Measurements from ENCODE around the gene DPM2.

Gene DPM2

GRCh38 chr9:127915801-127916719 lies 21.6 kb downstream of the DPM2 start:
- no peak for TF ChIP-seq CTCF (IDR thresholded peaks at IDR 0.05; ENCODE audit: low read depth, low read length, missing control alignments)
- no peak for DNase-seq (ENCODE audit: extremely low read depth, low read depth)
- H3K4me3 ChIP-seq (replicated peaks; ENCODE audit: low read depth, low read length): peak overlapping the region; percentile 90

- H3K4me3 ChIP-seq (replicated peaks; ENCODE audit: low read depth, low read length): peak overlapping the region; percentile 90
- no peak for TF ChIP-seq CTCF (IDR thresholded peaks at IDR 0.05; ENCODE audit: low read depth, low read length, missing control alignments)
- no peak for DNase-seq (ENCODE audit: extremely low read depth, low read depth)
These were observed 22.3 kb downstream of the DPM2 start for GRCh38 chr9:127915325-127915752.

DNA sequence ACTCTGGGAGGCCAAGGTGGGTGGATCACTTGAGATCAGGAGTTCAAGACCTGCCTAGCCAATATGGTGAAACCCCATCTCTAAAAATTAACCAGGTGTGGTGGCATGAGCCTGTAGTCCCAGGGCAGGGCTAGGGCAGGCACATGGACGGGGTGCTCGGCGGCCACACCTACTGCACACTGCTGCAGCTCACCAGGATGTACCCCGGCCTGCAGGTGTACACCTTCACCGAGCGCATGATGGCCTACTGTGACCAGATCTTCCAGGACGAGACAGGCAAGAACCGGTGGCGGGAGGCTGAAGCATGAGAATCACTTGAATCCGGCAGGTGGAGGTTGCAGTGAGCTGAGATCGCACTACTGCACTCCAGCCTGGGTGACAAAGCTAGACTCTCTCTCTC lies 24.0 kb downstream of the DPM2 start:
- no peak for DNase-seq (ENCODE audit: extremely low read depth, low read depth)
- TF ChIP-seq CTCF (IDR thresholded peaks at IDR 0.05; ENCODE audit: low read depth, low read length, missing control alignments): no peak
- H3K4me3 ChIP-seq (replicated peaks; ENCODE audit: low read depth, low read length): no peak overlapping the region

DNA sequence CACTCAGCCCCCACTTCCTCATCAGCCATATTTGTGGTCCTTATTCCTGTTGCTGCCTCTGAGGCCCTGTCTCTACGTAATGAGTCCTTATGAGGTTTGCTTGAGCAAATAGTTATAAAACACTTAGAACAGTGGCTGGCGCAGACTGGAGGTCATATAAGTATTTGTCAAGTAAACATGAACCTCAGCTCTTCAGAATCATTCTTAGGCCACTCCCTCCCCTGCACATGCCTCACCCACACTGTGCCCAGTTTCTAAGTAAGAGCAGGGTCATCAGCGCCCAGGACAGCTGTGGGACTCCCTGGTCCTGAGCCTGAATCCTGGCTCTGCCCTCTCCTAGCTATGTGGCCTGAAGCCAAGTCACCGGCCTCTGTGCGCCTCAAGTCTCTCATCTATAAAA lies 24.8 kb downstream of the DPM2 start:
- DNase-seq (ENCODE audit: extremely low read depth, low read depth): no peak
- no peak for TF ChIP-seq CTCF (IDR thresholded peaks at IDR 0.05; ENCODE audit: low read depth, low read length, missing control alignments)
- no peak overlapping the region for H3K4me3 ChIP-seq (replicated peaks; ENCODE audit: low read depth, low read length)

GRCh38 chr9:127912296-127912695 lies 25.4 kb downstream of the DPM2 start:
- DNase-seq (ENCODE audit: extremely low read depth, low read depth): no peak
- no peak for TF ChIP-seq CTCF (IDR thresholded peaks at IDR 0.05; ENCODE audit: low read depth, low read length, missing control alignments)
- no peak overlapping the region for H3K4me3 ChIP-seq (replicated peaks; ENCODE audit: low read depth, low read length)

- H3K4me3 ChIP-seq (replicated peaks; ENCODE audit: low read depth, low read length): no peak overlapping the region
- peak; percentile 8 for TF ChIP-seq CTCF (IDR thresholded peaks at IDR 0.05; ENCODE audit: low read depth, low read length, missing control alignments)
- DNase-seq (ENCODE audit: extremely low read depth, low read depth): no peak
These were observed 26.9 kb downstream of the DPM2 start for GRCh38 chr9:127910613-127911205.

Measured in HFF-Myc (cell line).